KMS-11 (cell line): ENCODE results near the gene NAT8L.

Experiments used
- H2AFZ ChIP-seq: fragments of 200-600 bp; sonication (generic); 2 replicates; pipeline ENCODE4 v1.6.1; 2016; ENCODE audit warnings: antibody characterized with exemption, mixed run types, low read depth
- H3K27ac ChIP-seq: fragments of 200-600 bp; sonication (generic); 2 replicates; pipeline ENCODE4 v1.6.1; 2016; ENCODE audit warnings: mild to moderate bottlenecking, mixed run types
- H3K27me3 ChIP-seq: fragments of 200-600 bp; sonication (generic); 2 replicates; pipeline ENCODE4 v1.6.1; 2017; ENCODE audit warnings: mild to moderate bottlenecking, low read depth, mixed run types, moderate library complexity; ENCODE audit not compliant: insufficient read depth
- H3K36me3 ChIP-seq: fragments of 200-600 bp; sonication (generic); 2 replicates; pipeline ENCODE4 v1.6.1; 2017; ENCODE audit warnings: mild to moderate bottlenecking, mixed run types; ENCODE audit not compliant: insufficient read depth
- H3K4me1 ChIP-seq: fragments of 200-600 bp; sonication (generic); 2 replicates; pipeline ENCODE4 v1.6.1; 2016; ENCODE audit warnings: mild to moderate bottlenecking, low read depth, mixed run types; ENCODE audit not compliant: poor library complexity, severe bottlenecking
- H3K4me2 ChIP-seq: fragments of 200-600 bp; sonication (generic); 2 replicates; pipeline ENCODE4 v1.7.0; 2016; ENCODE audit warnings: mild to moderate bottlenecking, mixed run types
- H3K4me3 ChIP-seq: fragments of 200-600 bp; sonication (generic); IDR thresholded peaks from 2 replicates; pipeline ENCODE4 v1.6.1; 2017; ENCODE audit warnings: low read depth, low read length, mixed read lengths; ENCODE audit not compliant: insufficient read depth
- H3K79me2 ChIP-seq: fragments of 200-600 bp; sonication (generic); 2 replicates; pipeline ENCODE4 v1.6.1; 2016; ENCODE audit warnings: low read depth, mixed run types; ENCODE audit not compliant: insufficient read depth
- H3K9ac ChIP-seq: fragments of 200-600 bp; sonication (generic); 2 replicates; pipeline ENCODE4 v1.6.1; 2016; ENCODE audit warnings: mild to moderate bottlenecking, mixed run types
- H4K20me1 ChIP-seq: fragments of 200-600 bp; sonication (generic); 2 replicates; pipeline ENCODE4 v1.6.1; 2016; ENCODE audit warnings: mild to moderate bottlenecking, mixed run types; ENCODE audit not compliant: insufficient read depth
- CTCF ChIP-seq: fragments of 200-600 bp; sonication (generic); conservative IDR thresholded peaks from 2 replicates; pipeline ENCODE4 v1.6.1; 2017; ENCODE audit warnings: low read depth, mild to moderate bottlenecking, antibody characterized with exemption, low read length, moderate library complexity, mixed read lengths

The NAT8L gene

GRCh38 chr4:2057382-2058065 is 1.6 kb upstream of the NAT8L start:
- no peak for TF ChIP-seq CTCF
- no peak overlapping the region for H2AFZ ChIP-seq
- H3K4me2 ChIP-seq = no peak overlapping the region
- no peaks in the 10 kb centered on the region for H3K79me2 ChIP-seq
- no peak overlapping the region for H3K4me3 ChIP-seq
- no peak overlapping the region for H3K9ac ChIP-seq
- H3K36me3 ChIP-seq = no peaks in the 10 kb centered on the region
- H3K27me3 ChIP-seq = no peaks in the 10 kb centered on the region
- H3K4me1 ChIP-seq = no peaks in the 10 kb centered on the region
- H4K20me1 ChIP-seq = no peaks in the 10 kb centered on the region
- no peak overlapping the region for H3K27ac ChIP-seq

- Histone ChIP-seq H2AFZ (no peak overlapping the region), H3K27me3 (no peaks in the 10 kb centered on the region), H4K20me1 (no peaks in the 10 kb centered on the region), H3K27ac (no peak overlapping the region), H3K4me1 (no peaks in the 10 kb centered on the region), H3K36me3 (no peaks in the 10 kb centered on the region), H3K9ac (no peak overlapping the region), H3K4me2 (no peak overlapping the region), H3K79me2 (no peaks in the 10 kb centered on the region), H3K4me3 (no peak overlapping the region)
- TF ChIP-seq CTCF = no peak
Observed at GRCh38 chr4:2058264-2059045, 672 bp upstream of the NAT8L start.

- no peaks in the 10 kb centered on the region for H3K36me3 ChIP-seq
- no peaks in the 10 kb centered on the region for H4K20me1 ChIP-seq
- H3K4me1 ChIP-seq = no peaks in the 10 kb centered on the region
- H3K27ac ChIP-seq = no peak overlapping the region
- H2AFZ ChIP-seq = no peak overlapping the region
- no peak for TF ChIP-seq CTCF
- no peaks in the 10 kb centered on the region for H3K79me2 ChIP-seq
- no peak overlapping the region for H3K4me3 ChIP-seq
- no peak overlapping the region for H3K9ac ChIP-seq
- H3K27me3 ChIP-seq = no peaks in the 10 kb centered on the region
- H3K4me2 ChIP-seq = no peak overlapping the region
Observed at GRCh38 chr4:2059726-2060602, 837 bp downstream of the NAT8L start.

- TF ChIP-seq CTCF = no peak
- Histone ChIP-seq H2AFZ (no peak overlapping the region), H3K4me2 (no peak overlapping the region), H4K20me1 (no peaks in the 10 kb centered on the region), H3K9ac (no peak overlapping the region), H3K36me3 (no peaks in the 10 kb centered on the region), H3K27ac (no peak overlapping the region), H3K4me1 (no peaks in the 10 kb centered on the region), H3K4me3 (no peak overlapping the region), H3K79me2 (no peaks in the 10 kb centered on the region), H3K27me3 (no peaks in the 10 kb centered on the region)
Observed at GRCh38 chr4:2060611-2061185, 1.6 kb downstream of the NAT8L start.
